Activated T-helper 2 cell treated with anti-CD3 and anti-CD28 coated beads, Interferon-gamma antibody, Interleukin-2, Interleukin-4, amounts not matched to agents 10 μg/mL and 5 μg/mL and 100 μg/mL, durations not matched to agents 14 hours and 24 hours and 36 hours (primary cell): Measurements from ENCODE around the gene DTX2. TPM values are rescaled to one million over a fixed set of nuclear protein-coding genes. Genes with fewer than 3 reads are reported as not detected.
"Not testable (repeated sequence)": the region's sequence is repeated elsewhere in the genome, so short reads cannot be mapped to it uniquely, and the experiment has no call there.

ENCODE experiments used
- DNase-seq: peaks from one replicate; pipeline ENCODE4 v3.0.0; 2021; ENCODE audit warnings: low spot score
- H3K27ac Mint-ChIP-seq: one replicate; pipeline ENCODE4 v1.8.0; 2021; ENCODE audit warnings: mixed read lengths
- H3K27me3 Mint-ChIP-seq: one replicate; pipeline ENCODE4 v1.8.0; 2021; ENCODE audit warnings: low read depth, mixed read lengths
- H3K36me3 Mint-ChIP-seq: one replicate; pipeline ENCODE4 v1.8.0; 2021; ENCODE audit warnings: low read depth, mixed read lengths
- H3K4me1 Mint-ChIP-seq: one replicate; pipeline ENCODE4 v1.8.0; 2021; ENCODE audit warnings: low read depth, mixed read lengths
- H3K4me3 Mint-ChIP-seq: one replicate; pipeline ENCODE4 v1.8.0; 2021; ENCODE audit warnings: low read depth, mild to moderate bottlenecking, moderate library complexity, mixed read lengths
- H3K9me3 Mint-ChIP-seq: one replicate; pipeline ENCODE4 v1.8.0; 2021; ENCODE audit warnings: mixed read lengths
- intact Hi-C: fragments of 100-400 bp; cut with micrococcal nuclease; formaldehyde crosslinking; loops from one replicate; pipeline ENCODE4 v1.15.1; 2023
- total RNA-seq: library from RNA; stranded (reverse); gene quantifications from 2 replicates; pipeline ENCODE4 v1.2.3, GENCODE V29; 2022

The DTX2 gene
- total RNA-seq, 1 donor from 2014 or later, result 24.7 TPM

DNA sequence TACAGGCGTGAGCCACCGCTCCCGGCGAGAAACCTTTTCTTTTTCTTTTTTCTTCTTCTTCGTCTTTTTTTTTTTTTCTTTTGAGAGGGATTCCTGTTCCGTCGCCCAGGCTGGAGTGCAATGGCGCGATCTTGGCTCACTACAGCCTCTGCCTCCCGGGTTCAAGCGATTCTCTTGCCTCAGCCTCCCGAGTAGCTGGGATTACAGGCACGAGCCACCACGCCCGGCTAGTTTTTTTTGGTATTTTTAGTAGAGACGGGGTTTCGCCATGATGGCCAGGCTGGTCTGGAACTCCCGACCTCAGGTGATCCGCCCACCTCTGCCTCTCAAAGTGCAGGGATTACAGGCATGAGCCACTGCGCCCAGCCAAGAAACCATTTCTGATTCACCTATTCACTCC lies 742 bp upstream of the DTX2 start:
- H3K9me3 Mint-ChIP-seq, DNase-seq, H3K36me3 Mint-ChIP-seq, H3K27me3 Mint-ChIP-seq, intact Hi-C loops, H3K4me1 Mint-ChIP-seq, H3K4me3 Mint-ChIP-seq, H3K27ac Mint-ChIP-seq: not testable (repeated sequence)

DNA sequence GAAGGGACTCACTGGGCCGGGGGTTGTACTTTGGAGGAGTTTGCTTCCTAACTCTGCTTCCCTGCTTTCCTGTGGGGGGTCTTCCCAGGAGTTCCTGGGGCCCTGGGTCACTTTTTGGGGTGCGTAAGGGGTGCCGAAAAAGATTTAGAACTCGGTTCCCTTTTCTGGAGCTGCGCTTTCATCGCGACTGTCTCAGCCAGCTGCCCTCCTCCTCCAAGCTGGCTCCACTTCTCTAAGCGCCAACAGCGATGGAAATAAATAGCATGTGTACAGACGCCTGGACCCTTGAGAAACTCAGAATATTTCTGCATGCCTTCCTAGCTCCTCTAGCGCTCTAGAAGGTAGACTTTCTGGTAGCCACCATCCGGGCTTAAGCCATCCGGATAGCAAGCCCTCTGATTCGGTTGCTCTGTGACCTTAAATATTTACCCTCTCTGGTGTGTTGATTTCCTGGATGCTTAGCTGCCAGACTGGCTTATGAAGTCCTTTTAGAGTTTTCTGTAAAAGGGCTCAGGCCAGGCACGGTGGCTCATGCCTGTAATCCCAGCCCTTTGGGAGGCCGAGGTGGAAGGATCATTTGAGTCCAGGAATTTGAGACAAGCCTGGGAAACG lies 868 bp downstream of the DTX2 start:
- H3K4me1 Mint-ChIP-seq, H3K4me3 Mint-ChIP-seq, H3K36me3 Mint-ChIP-seq, H3K27me3 Mint-ChIP-seq, DNase-seq, H3K9me3 Mint-ChIP-seq, H3K27ac Mint-ChIP-seq, intact Hi-C loops: not testable (repeated sequence)

DNA sequence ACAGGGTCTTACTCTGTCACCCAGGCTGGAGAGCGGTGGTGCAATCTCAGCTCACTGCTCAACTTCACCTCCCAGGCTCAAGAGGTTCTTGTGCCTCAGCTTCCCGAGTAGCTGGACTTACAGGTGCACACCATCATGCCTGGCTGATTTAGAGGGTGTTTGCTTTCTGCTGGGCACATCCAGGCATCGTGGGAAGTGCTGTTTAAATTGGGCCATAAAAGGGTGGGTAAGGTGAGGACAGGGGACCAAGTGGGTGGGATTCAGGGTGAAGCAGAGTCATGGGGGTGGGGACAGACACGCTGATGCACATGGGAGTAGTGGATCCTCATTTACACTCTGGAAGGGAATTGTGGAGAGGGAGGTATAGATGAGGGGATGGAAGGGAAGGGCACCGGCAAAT lies 3.5 kb downstream of the DTX2 start:
- H3K9me3 Mint-ChIP-seq, H3K4me1 Mint-ChIP-seq, H3K36me3 Mint-ChIP-seq, H3K27ac Mint-ChIP-seq, H3K4me3 Mint-ChIP-seq, H3K27me3 Mint-ChIP-seq, DNase-seq, intact Hi-C loops: not testable (repeated sequence)

DNA sequence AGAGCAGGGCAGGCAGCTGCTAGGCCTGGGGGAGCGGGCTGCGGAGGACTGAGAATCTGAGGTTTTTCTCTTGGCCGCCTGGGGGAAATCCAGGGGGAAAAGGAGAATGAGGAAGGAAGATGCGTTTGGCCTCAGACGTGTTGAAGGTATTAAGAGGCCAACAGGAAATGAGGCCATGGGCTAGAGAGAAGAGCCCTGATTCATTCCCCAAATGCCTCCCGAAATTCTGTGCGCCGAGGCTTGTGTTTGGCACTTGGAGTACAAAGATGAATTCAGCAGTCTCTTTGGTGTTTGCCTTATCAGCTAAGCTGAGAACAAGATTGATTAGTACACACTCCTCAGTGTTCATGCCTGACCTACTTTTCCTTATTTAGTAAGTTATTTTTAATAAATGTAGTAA lies 4.4 kb downstream of the DTX2 start:
- intact Hi-C loops, H3K9me3 Mint-ChIP-seq, H3K4me1 Mint-ChIP-seq, H3K36me3 Mint-ChIP-seq, DNase-seq, H3K27me3 Mint-ChIP-seq, H3K27ac Mint-ChIP-seq, H3K4me3 Mint-ChIP-seq: not testable (repeated sequence)

DNA sequence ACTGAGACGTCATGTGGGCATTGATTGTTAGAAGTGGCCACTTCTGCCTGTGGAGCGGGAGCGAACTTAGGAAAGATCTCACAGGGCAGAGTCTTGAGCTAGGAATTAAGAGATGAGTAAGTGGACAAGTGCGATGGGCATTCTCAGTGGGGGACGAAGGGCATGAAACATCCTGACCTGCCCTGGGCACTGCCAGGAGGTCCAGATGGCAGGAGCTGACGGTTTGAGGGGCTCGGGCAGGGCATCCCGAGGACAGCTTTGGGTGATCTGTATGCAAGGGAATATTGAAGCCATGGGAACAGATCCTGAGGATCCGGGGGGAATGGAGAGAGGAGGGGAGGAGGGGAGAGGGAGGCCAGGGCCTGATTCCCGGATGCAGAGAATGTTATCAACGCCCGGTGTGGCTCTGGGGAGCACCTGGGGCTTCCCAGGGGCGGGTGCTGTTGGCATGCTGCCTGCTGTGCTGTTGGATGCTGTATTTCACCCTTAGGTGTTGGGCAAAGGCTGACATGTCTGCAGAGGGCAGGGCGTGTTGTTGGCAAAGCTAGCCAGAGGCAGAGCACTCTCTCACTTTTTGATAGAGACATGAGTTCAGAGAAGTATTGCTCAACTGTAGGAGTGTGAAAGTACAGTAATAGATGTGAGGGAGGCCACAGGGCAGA lies 6.4 kb downstream of the DTX2 start:
- intact Hi-C loops, H3K36me3 Mint-ChIP-seq, DNase-seq, H3K27me3 Mint-ChIP-seq, H3K9me3 Mint-ChIP-seq, H3K4me1 Mint-ChIP-seq, H3K27ac Mint-ChIP-seq, H3K4me3 Mint-ChIP-seq: not testable (repeated sequence)

DNA sequence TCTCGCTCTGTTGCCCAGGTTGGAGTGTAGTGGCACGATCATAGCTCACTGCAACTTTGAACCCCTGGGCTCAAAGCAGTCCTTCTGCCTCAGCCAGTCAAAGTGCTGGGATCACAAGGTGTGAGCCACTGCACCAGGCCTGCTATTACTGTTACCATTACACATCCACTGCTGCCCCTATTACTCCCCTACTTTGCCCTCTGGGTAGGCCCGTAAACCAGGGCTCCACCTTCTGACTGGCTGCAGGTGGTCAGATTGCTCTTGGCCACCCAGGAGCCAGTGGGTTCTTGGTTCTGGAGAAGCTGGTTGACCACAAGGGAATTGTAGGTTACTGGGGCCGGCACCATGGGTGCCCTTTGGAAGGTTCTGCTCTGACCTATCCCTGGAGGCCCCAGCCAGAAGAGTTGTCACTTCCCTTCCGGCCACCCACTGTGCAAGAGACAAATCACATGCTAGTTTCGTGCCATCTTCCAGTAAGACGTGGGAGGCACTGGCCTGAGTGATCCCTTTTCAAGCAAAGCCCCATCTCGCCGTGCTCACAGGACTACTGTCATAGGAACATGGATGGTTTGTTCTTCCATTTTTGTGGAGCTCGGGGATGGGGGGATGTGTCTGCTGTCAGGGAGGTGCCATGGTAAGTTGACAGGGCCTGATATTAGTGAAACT lies 10.2 kb downstream of the DTX2 start:
- intact Hi-C loops, H3K27ac Mint-ChIP-seq, H3K27me3 Mint-ChIP-seq, DNase-seq, H3K9me3 Mint-ChIP-seq, H3K4me1 Mint-ChIP-seq, H3K4me3 Mint-ChIP-seq, H3K36me3 Mint-ChIP-seq: not testable (repeated sequence)

DNA sequence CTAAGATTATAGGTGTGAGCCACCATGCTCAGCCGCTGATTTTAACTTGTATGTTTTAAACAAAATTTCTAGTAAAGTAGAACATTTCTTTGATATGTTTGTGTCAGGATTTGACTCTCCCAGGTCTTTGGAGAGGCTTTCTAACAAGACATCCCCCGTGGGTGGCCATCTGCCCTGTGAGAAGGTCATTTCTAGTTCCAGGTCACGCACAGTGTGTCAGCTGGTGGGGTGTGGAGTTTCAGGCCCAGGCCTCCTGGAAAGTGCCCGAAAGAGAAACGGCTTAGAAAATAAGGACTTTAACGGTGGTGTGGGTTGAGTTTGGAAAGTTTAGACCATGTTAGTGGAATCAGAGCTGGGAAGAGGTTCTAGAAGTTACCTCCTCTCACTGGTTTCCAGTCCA lies 11.6 kb downstream of the DTX2 start:
- H3K4me3 Mint-ChIP-seq, H3K27ac Mint-ChIP-seq, DNase-seq, H3K36me3 Mint-ChIP-seq, H3K27me3 Mint-ChIP-seq, H3K4me1 Mint-ChIP-seq, H3K9me3 Mint-ChIP-seq, intact Hi-C loops: not testable (repeated sequence)

DNA sequence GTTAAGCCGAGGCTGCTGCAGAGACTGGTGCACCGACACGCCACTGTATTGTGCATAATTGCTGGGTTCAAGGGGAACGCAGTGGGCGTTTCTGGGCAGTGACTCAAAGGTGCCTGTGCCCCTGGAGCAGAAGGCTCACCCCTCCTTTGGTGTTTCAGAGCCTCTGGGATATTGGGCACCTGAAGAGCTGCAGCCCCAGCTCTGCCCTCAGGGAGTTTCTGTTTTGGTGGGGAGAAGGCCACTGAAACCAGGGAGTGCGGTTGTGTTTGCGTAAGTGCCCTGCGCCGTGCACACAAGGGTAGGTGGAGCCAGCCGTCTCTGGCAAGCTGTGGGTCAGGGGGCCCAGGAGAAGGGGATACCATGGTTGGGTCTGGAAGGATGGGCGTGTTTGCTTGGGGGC lies 14.8 kb downstream of the DTX2 start:
- not testable (repeated sequence) for H3K27me3 Mint-ChIP-seq, H3K4me1 Mint-ChIP-seq

DNA sequence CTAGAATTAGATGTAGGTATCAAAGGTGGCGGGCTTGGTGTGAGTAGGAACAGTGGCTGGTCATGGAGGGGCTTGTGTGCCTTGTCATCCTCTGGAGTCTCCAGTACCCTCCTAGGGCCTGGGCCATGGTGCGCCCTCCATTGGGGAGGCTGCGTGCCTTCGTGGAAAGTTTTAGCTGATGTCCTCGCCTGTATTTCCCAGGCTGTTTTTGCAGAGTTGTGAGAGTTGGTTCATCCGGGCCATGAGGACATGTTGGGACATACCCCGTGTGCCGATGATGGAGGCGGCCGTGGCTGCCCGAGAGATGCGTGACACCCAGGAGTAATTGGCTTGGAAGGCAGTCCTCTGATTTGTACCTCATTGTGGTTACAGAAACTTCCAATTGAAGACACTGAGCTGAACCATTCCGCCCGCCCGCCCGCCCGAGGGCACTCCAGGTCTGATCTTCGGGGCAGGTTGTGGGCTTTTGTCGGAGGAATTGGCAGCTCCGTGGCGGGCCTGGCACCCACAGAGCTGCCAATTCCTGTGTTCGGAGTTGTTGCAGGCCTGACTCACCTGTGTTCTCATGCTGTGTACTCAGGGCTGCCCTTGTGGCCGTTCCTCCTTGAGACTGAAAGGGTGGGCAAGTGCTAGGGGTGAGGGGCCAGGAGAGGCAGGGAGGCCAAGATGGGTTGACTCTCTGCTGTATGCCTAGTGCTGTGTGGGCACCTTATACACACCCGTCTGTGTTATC lies 15.4 kb downstream of the DTX2 start:
- H3K27ac Mint-ChIP-seq, H3K27me3 Mint-ChIP-seq, H3K36me3 Mint-ChIP-seq, H3K4me1 Mint-ChIP-seq, intact Hi-C loops, H3K4me3 Mint-ChIP-seq, DNase-seq, H3K9me3 Mint-ChIP-seq: not testable (repeated sequence)

More for the DNA sequence above, 14.8 kb downstream of the DTX2 start:
- H3K4me3 Mint-ChIP-seq, H3K9me3 Mint-ChIP-seq, H3K36me3 Mint-ChIP-seq, DNase-seq, H3K27ac Mint-ChIP-seq, intact Hi-C loops: not testable (repeated sequence)

DNA sequence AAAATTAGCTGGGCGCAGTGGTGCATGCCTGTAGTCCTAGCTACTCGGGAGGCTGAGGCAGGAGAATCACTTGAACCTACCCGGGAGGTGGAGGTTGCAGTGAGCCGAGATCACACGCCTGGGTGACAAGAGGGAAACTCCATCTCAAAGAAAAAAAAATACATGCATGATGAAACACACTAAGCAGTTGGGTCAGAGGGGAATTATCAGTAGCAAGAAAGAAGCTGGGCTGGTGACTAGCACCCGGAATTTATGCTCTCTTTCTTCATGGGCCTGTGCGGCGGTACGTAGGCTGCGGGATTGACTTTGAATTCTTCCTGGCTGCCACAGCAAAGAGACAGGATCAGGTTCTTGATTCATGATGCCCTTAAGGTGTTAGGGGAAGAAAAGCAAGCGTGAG lies 18.1 kb downstream of the DTX2 start:
- H3K4me1 Mint-ChIP-seq, H3K9me3 Mint-ChIP-seq, intact Hi-C loops, H3K27me3 Mint-ChIP-seq, H3K27ac Mint-ChIP-seq, H3K4me3 Mint-ChIP-seq, DNase-seq: not testable (repeated sequence)
- peaks cover 13% of the 10 kb centered on the region for H3K36me3 Mint-ChIP-seq

DNA sequence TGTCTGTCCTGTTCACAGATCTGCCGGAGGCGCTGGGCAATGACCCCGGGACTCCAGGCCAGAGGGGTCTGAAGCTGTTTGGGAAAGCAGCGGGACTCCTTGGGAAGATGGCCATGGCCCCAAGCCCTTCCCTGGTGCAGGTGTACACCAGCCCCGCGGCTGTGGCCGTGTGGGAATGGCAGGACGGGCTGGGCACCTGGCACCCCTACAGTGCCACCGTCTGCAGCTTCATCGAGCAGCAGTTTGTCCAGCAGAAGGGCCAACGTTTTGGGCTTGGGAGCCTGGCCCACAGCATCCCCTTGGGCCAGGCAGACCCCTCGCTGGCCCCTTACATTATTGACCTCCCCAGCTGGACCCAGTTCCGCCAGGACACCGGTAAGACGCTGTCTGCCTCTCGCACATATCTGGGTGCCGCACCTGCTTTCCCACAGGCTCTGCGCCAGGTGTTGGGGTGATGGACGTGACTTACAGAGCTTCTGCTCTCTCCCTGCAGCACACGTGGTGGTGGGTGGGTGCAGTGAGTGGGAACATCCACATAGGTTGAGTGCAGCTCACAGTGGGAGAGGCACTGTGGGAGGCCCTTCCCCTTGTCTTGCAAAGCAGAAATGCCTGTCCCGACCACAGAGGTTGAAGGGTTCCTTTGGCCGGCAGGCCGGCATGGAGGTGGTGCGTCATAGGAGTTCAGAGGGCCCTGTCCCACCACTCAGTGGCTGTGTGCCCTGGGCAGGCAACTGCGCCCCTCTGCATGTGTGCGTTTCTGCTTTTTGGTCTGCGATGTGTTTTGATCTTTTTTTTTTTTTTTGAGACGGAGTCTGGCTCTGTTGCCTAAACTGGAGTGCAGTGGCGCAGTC lies 19.1 kb downstream of the DTX2 start:
- H3K27ac Mint-ChIP-seq, DNase-seq, intact Hi-C loops: not testable (repeated sequence)

DNA sequence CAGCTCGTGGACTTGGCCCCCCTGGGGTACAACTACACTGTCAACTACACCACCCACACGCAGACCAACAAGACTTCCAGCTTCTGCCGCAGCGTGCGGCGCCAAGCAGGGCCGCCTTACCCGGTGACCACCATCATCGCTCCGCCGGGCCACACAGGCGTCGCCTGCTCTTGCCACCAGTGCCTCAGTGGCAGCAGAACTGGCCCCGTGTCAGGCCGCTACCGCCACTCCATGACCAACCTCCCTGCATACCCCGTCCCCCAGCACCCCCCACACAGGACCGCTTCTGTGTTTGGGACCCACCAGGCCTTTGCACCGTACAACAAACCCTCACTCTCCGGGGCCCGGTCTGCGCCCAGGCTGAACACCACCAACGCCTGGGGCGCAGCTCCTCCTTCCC lies 21.2 kb downstream of the DTX2 start:
- H3K9me3 Mint-ChIP-seq, H3K4me1 Mint-ChIP-seq, H3K4me3 Mint-ChIP-seq, H3K27ac Mint-ChIP-seq, H3K27me3 Mint-ChIP-seq, intact Hi-C loops, DNase-seq: not testable (repeated sequence)
- peaks cover 13% of the 10 kb centered on the region for H3K36me3 Mint-ChIP-seq

More for the DNA sequence above, 19.1 kb downstream of the DTX2 start:
- H3K9me3 Mint-ChIP-seq, H3K4me3 Mint-ChIP-seq, H3K27me3 Mint-ChIP-seq, H3K4me1 Mint-ChIP-seq: not testable (repeated sequence)
- H3K36me3 Mint-ChIP-seq, result peaks cover 13% of the 10 kb centered on the region
